HCT116 (cell line): ENCODE measurements around the gene SHF. TPM values are rescaled to one million over a fixed set of nuclear protein-coding genes. Genes with fewer than 3 reads are reported as not detected.

ENCODE experiments used
- ATAC-seq: fragments of 200-7000 bp; cut with Tn5 transposase; 2 replicates; pipeline ENCODE4 v1.9.1; 2020; ENCODE audit warnings: mild to moderate bottlenecking, moderate library complexity
- BruUV-seq: library from RNA; stranded (reverse); fragments of 400-500 nt; replicated peaks from 2 replicates; lab custom pipeline; 2021; lab: Mats Ljungman, UMichigan
- CTCF ChIA-PET: fragments of 300-600 bp; sonication (Branson Sonifier 250); formaldehyde crosslinking; loops from one replicate; lab custom pipeline; 2021; ENCODE audit warnings: antibody characterized with exemption; lab: Charles Lee
- POLR2A ChIA-PET: fragments of 300-600, 350-600 bp; sonication (Branson Sonifier 250); formaldehyde crosslinking; loops from one replicate; lab custom pipeline; 2021; ENCODE audit warnings: antibody characterized with exemption; lab: Charles Lee
- RAD21 ChIA-PET, 2 experiments: fragments of 300-600 bp; sonication (Branson Sonifier 250); formaldehyde crosslinking; loops; one replicate each; lab custom pipeline; 2023; ENCODE audit warnings: low total read pairs in 2 of 2; ENCODE audit not compliant: uncharacterized antibody in 2 of 2, unreplicated experiment in 2 of 2, low non-redundant PET in 1 of 2; lab: Charles Lee
- DNase-seq: peaks from one replicate; pipeline ENCODE4 v3.0.0-alpha.2; 2010; ENCODE audit warnings: low read depth, low spot score
- H2AFZ ChIP-seq: fragments of 200-600 bp; shearing (Covaris generic), sonication (generic); 2 replicates; pipeline ENCODE4 v1.6.1; 2017; ENCODE audit warnings: low read depth, mixed run types, mixed read lengths, antibody characterized with exemption, low read length; ENCODE audit not compliant: poor library complexity, severe bottlenecking
- H3K27ac ChIP-seq: 2 replicates; pipeline ENCODE4 v1.5.1; 2012; ENCODE audit warnings: low read depth, low read length
- H3K27me3 ChIP-seq: fragments of 200-600 bp; sonication (generic); 2 replicates; pipeline ENCODE4 v1.6.1; 2016; ENCODE audit warnings: mixed run types, low read length, mixed read lengths; ENCODE audit not compliant: insufficient read depth
- H3K36me3 ChIP-seq, 2 experiments: fragments of 200-500 bp in 1 of 2; fragments of 200-600 bp in 1 of 2; sonication (Bioruptor generic) in 1 of 2; sonication (generic) in 1 of 2; 2 replicates each; pipeline versions ENCODE4 v1.5.1 to v1.6.1; 2014 to 2016; ENCODE audit warnings: low read length in 2 of 2, inconsistent platforms in 1 of 2, mixed read lengths in 1 of 2, mixed run types in 1 of 2; ENCODE audit not compliant: insufficient read depth in 2 of 2, control insufficient read depth in 1 of 2
- H3K4me1 ChIP-seq, 2 experiments: fragments of 200-600 bp in 1 of 2; sonication (generic) in 1 of 2; 2 replicates each; pipeline versions ENCODE4 v1.5.1 to v1.6.1; 2012 to 2017; ENCODE audit warnings: low read length in 2 of 2, inconsistent platforms in 1 of 2, mild to moderate bottlenecking in 1 of 2, mixed read lengths in 1 of 2, mixed run types in 1 of 2, moderate library complexity in 1 of 2; ENCODE audit not compliant: insufficient read depth in 2 of 2, control insufficient read depth in 1 of 2
- H3K4me2 ChIP-seq: fragments of 200-600 bp; sonication (generic); 2 replicates; pipeline ENCODE4 v1.6.1; 2017; ENCODE audit warnings: mixed run types, low read length, mixed read lengths
- H3K4me3 ChIP-seq, 2 experiments: fragments of 200-600 bp in 1 of 2; sonication (generic) in 1 of 2; replicated peaks in 1 of 2; 2 replicates each; pipeline ENCODE4 v1.5.1; 2011 to 2016; ENCODE audit warnings: low read length in 2 of 2, control low read depth in 1 of 2, low read depth in 1 of 2, mild to moderate bottlenecking in 1 of 2, mixed read lengths in 1 of 2, mixed run types in 1 of 2
- H3K79me2 ChIP-seq: fragments of 200-600 bp; sonication (generic); 2 replicates; pipeline ENCODE4 v1.6.1; 2017; ENCODE audit warnings: mild to moderate bottlenecking, mixed run types, low read length, moderate library complexity, mixed read lengths; ENCODE audit not compliant: insufficient read depth
- H3K9ac ChIP-seq: fragments of 200-600 bp; sonication (generic); 2 replicates; pipeline ENCODE4 v1.6.1; 2016; ENCODE audit warnings: low read length, mixed read lengths
- H3K9me2 ChIP-seq: fragments of 200-600 bp; sonication (generic), shearing (Covaris generic); 2 replicates; pipeline ENCODE4 v1.6.1; 2017; ENCODE audit warnings: mixed run types, mild to moderate bottlenecking, moderate library complexity; ENCODE audit not compliant: insufficient read depth
- H3K9me3 ChIP-seq, 2 experiments: fragments of 200-500 bp in 1 of 2; fragments of 200-600 bp in 1 of 2; sonication (Bioruptor generic) in 1 of 2; sonication (generic) in 1 of 2; 2 replicates each; pipeline ENCODE4 v1.6.1; 2014 to 2017; ENCODE audit warnings: low read length in 2 of 2, mixed read lengths in 2 of 2, inconsistent platforms in 1 of 2, low read depth in 1 of 2, mild to moderate bottlenecking in 1 of 2, mixed run types in 1 of 2, moderate library complexity in 1 of 2; ENCODE audit not compliant: control insufficient read depth in 1 of 2, insufficient read depth in 1 of 2
- H4K20me1 ChIP-seq: fragments of 200-600 bp; sonication (generic), shearing (Covaris generic); 2 replicates; pipeline ENCODE4 v1.6.1; 2017; ENCODE audit warnings: mixed run types, mild to moderate bottlenecking, moderate library complexity; ENCODE audit not compliant: insufficient read depth
- ATF3 ChIP-seq: IDR thresholded peaks from 2 replicates; pipeline ENCODE4 v1.6.1; 2012
- CBX3 ChIP-seq: IDR thresholded peaks from 2 replicates; pipeline ENCODE4 v1.6.1; 2012; ENCODE audit warnings: low read depth
- CEBPB ChIP-seq: IDR thresholded peaks from 2 replicates; pipeline ENCODE4 v1.6.1; 2012; ENCODE audit warnings: low read depth
- EGR1 ChIP-seq: IDR thresholded peaks from 2 replicates; pipeline ENCODE4 v1.6.1; 2012; ENCODE audit warnings: low read depth
- ELF1 ChIP-seq: IDR thresholded peaks from 2 replicates; pipeline ENCODE4 v1.6.1; 2012; ENCODE audit warnings: low read depth, borderline replicate concordance
- FOSL1 ChIP-seq: IDR thresholded peaks from 2 replicates; pipeline ENCODE4 v1.6.1; 2012; ENCODE audit warnings: low read depth
- JUND ChIP-seq: IDR thresholded peaks from 2 replicates; pipeline ENCODE4 v1.6.1; 2012
- MAX ChIP-seq: IDR thresholded peaks from 2 replicates; pipeline ENCODE4 v1.6.1; 2012
- POLR2A ChIP-seq: IDR thresholded peaks from 2 replicates; pipeline ENCODE4 v1.7.0; 2011; ENCODE audit warnings: borderline replicate concordance; ENCODE audit not compliant: insufficient read depth, insufficient read length; ENCODE audit errors: extremely low read depth
- POLR2AphosphoS5 ChIP-seq: IDR thresholded peaks from 2 replicates; pipeline ENCODE4 v1.6.1; 2011; ENCODE audit warnings: mild to moderate bottlenecking, low read depth, low read length, moderate library complexity
- RAD21 ChIP-seq: IDR thresholded peaks from 2 replicates; pipeline ENCODE4 v1.6.1; 2012; ENCODE audit warnings: low read depth, mild to moderate bottlenecking
- SIN3A ChIP-seq: IDR thresholded peaks from 2 replicates; pipeline ENCODE4 v1.6.1; 2012; ENCODE audit warnings: low read depth
- SP1 ChIP-seq: IDR thresholded peaks from 2 replicates; pipeline ENCODE4 v1.6.1; 2012; ENCODE audit warnings: low read depth
- SRF ChIP-seq: IDR thresholded peaks from 2 replicates; pipeline ENCODE4 v1.6.1; 2012; ENCODE audit warnings: low read depth
- TCF7L2 ChIP-seq: IDR thresholded peaks from 2 replicates; pipeline ENCODE4 v1.7.0; 2011; ENCODE audit warnings: borderline replicate concordance, inconsistent platforms; ENCODE audit not compliant: insufficient read depth, insufficient read length; ENCODE audit errors: extremely low read depth
- YY1 ChIP-seq: IDR thresholded peaks from 2 replicates; pipeline ENCODE4 v1.6.1; 2011; ENCODE audit warnings: low read length, low read depth, moderate library complexity, mild to moderate bottlenecking; ENCODE audit not compliant: insufficient replicate concordance; ENCODE audit errors: extremely low read depth
- ZFX ChIP-seq: fragments of 450-650 bp; IDR thresholded peaks from 2 replicates; pipeline ENCODE4 v1.6.1; 2017
- ZNF274 ChIP-seq: fragments of 200-500 bp; sonication (Bioruptor generic); IDR thresholded peaks from 2 replicates; pipeline ENCODE4 v1.6.1; 2014; ENCODE audit warnings: mild to moderate bottlenecking, low read depth, low read length, inconsistent platforms
- intact Hi-C: fragments of 100-400 bp; cut with micrococcal nuclease; formaldehyde crosslinking; loops from 2 replicates; pipeline ENCODE4 v1.10.0; 2022
- total RNA-seq: library from RNA; stranded (reverse); gene quantifications from one replicate; pipeline ENCODE4 v1.2.1, GENCODE V29; 2021; ENCODE audit not compliant: unreplicated experiment

SHF gene
- total RNA-seq, 1 experiment from 2014 or later: 2.6 TPM

- no peak overlapping the region for H3K4me3 ChIP-seq
- no peak overlapping the region for H3K4me2 ChIP-seq
- intact Hi-C loops: no loop called here
- no peak overlapping the region for H3K9ac ChIP-seq
- H3K27ac ChIP-seq: no peak overlapping the region
- ChIA-PET RAD21 (no interaction called here), CTCF (interaction anchor here (1.5 to 6.0 kb wide), 2 partner anchors 13 to 326 kb away, joined by 4 to 40 read pairs; no protein-coding TSS in a partner anchor), POLR2A (interaction anchor here (2.8 kb wide), 1 partner anchor 31 kb away, joined by 5 read pairs; no protein-coding TSS in a partner anchor)
- TF ChIP-seq JUND: no peak
- TF ChIP-seq MAX: no peak
- TF ChIP-seq CEBPB: no peak
- no peak for TF ChIP-seq ZNF274
- TF ChIP-seq FOSL1: no peak
- no peak for TF ChIP-seq SIN3A
- TF ChIP-seq POLR2A: no peak
- TF ChIP-seq RAD21: no peak
- TF ChIP-seq CBX3: no peak
- TF ChIP-seq ELF1: no peak
- TF ChIP-seq POLR2AphosphoS5: no peak
- no peak for TF ChIP-seq SRF
- no peak for TF ChIP-seq TCF7L2
- TF ChIP-seq YY1: no peak
- no peak for TF ChIP-seq ZFX
- TF ChIP-seq ATF3: no peak
- no peak for TF ChIP-seq EGR1
- no peak for TF ChIP-seq SP1
- no peaks in the 10 kb centered on the region for H3K36me3 ChIP-seq
- no peaks in the 10 kb centered on the region for H4K20me1 ChIP-seq
- H3K4me1 ChIP-seq: peaks cover 7 to 12% of the 10 kb centered on the region in 2 experiments; a peak in 3 of 4 replicates
- no peak overlapping the region for H2AFZ ChIP-seq
- H3K9me2 ChIP-seq: no peaks in the 10 kb centered on the region
- no TSS peak for BruUV-seq
- H3K79me2 ChIP-seq: no peaks in the 10 kb centered on the region
- H3K27me3 ChIP-seq: no peaks in the 10 kb centered on the region
- no peaks in the 10 kb centered on the region for H3K9me3 ChIP-seq
- no peak for DNase-seq
- no peak for ATAC-seq
Observed at GRCh38 chr15:45131510-45131909, 56.3 kb downstream of the SHF start.
